GM23338 (cell line): ENCODE results near the gene PLXND1. TPM values are rescaled to one million over a fixed set of nuclear protein-coding genes. Genes with fewer than 3 reads are reported as not detected.

Source experiments
- ATAC-seq: fragments of 200-7000 bp; cut with Tn5 transposase; 3 replicates; pipeline ENCODE4 v1.9.1; 2020
- DNase-seq: peaks from one replicate; pipeline ENCODE4 v3.0.0-alpha.2; 2015; ENCODE audit warnings: low spot score
- H2AFZ ChIP-seq: fragments of 200-600 bp; sonication (generic); 2 replicates; pipeline ENCODE4 v1.8.0; 2016; ENCODE audit warnings: antibody characterized with exemption, mild to moderate bottlenecking, moderate library complexity
- H3F3A ChIP-seq: fragments of 200-600 bp; sonication (generic); replicated peaks from 2 replicates; pipeline ENCODE4 v1.8.0; 2017; ENCODE audit warnings: antibody characterized with exemption, mixed run types, low read depth
- H3K27ac ChIP-seq: fragments of 200-600 bp; sonication (generic); 2 replicates; pipeline ENCODE4 v1.6.1; 2016; ENCODE audit warnings: low read depth
- H3K27me3 ChIP-seq: fragments of 200-600 bp; sonication (generic); 2 replicates; pipeline ENCODE4 v1.8.0; 2016; ENCODE audit warnings: mild to moderate bottlenecking, mixed run types, moderate library complexity; ENCODE audit not compliant: insufficient read depth
- H3K36me3 ChIP-seq: fragments of 200-600 bp; sonication (generic); 2 replicates; pipeline ENCODE4 v1.8.0; 2016; ENCODE audit warnings: mild to moderate bottlenecking; ENCODE audit not compliant: insufficient read depth
- H3K4me1 ChIP-seq: fragments of 200-600 bp; sonication (generic); 2 replicates; pipeline ENCODE4 v1.8.0; 2016; ENCODE audit warnings: mild to moderate bottlenecking, moderate library complexity; ENCODE audit not compliant: insufficient read depth
- H3K4me2 ChIP-seq: fragments of 200-600 bp; sonication (generic); 2 replicates; pipeline ENCODE4 v1.7.1; 2017; ENCODE audit warnings: mixed run types
- H3K4me3 ChIP-seq: fragments of 200-600 bp; sonication (generic); 2 replicates; pipeline ENCODE4 v1.6.1; 2016; ENCODE audit warnings: mixed run types
- H3K79me2 ChIP-seq: fragments of 200-600 bp; sonication (generic); replicated peaks from 2 replicates; pipeline ENCODE4 v1.8.0; 2017; ENCODE audit warnings: mild to moderate bottlenecking; ENCODE audit not compliant: insufficient read depth
- H3K9me2 ChIP-seq: fragments of 200-600 bp; sonication (generic); 2 replicates; pipeline ENCODE4 v1.8.0; 2017; ENCODE audit not compliant: insufficient read depth
- H4K20me1 ChIP-seq: fragments of 200-600 bp; sonication (generic); replicated peaks from 2 replicates; pipeline ENCODE4 v1.8.0; 2017; ENCODE audit warnings: mild to moderate bottlenecking; ENCODE audit not compliant: insufficient read depth
- H3K27ac Mint-ChIP-seq: 2 replicates; pipeline ENCODE4 v1.8.0; 2020; ENCODE audit warnings: inconsistent platforms, mild to moderate bottlenecking, moderate library complexity, mixed read lengths
- H3K27me3 Mint-ChIP-seq: 3 replicates; pipeline ENCODE4 v1.8.0; 2022; ENCODE audit warnings: low read depth, mild to moderate bottlenecking, moderate library complexity, mixed read lengths, inconsistent platforms; ENCODE audit not compliant: insufficient read depth, poor library complexity
- H3K36me3 Mint-ChIP-seq: 3 replicates; pipeline ENCODE4 v1.8.0; 2021; ENCODE audit warnings: low read depth, mild to moderate bottlenecking, inconsistent platforms, moderate library complexity, mixed read lengths
- H3K4me1 Mint-ChIP-seq: 3 replicates; pipeline ENCODE4 v1.8.0; 2020; ENCODE audit warnings: mild to moderate bottlenecking, inconsistent platforms, mixed read lengths
- H3K4me3 Mint-ChIP-seq: 3 replicates; pipeline ENCODE4 v1.8.0; 2021; ENCODE audit warnings: moderate library complexity, mild to moderate bottlenecking, inconsistent platforms, mixed read lengths
- H3K9me3 Mint-ChIP-seq: 3 replicates; pipeline ENCODE4 v1.8.0; 2020; ENCODE audit warnings: moderate library complexity, mild to moderate bottlenecking, inconsistent platforms, mixed read lengths
- CREB1 ChIP-seq: fragments of 250-450 bp; sonication (Bioruptor Pico); IDR thresholded peaks from 2 replicates; pipeline ENCODE4 v1.5.0; 2020; ENCODE audit warnings: low read depth, mild to moderate bottlenecking, moderate library complexity
- EZH2 ChIP-seq: fragments of 200-600 bp; sonication (generic); IDR thresholded peaks from one replicate; pipeline ENCODE4 v1.8.0; 2017; ENCODE audit warnings: antibody characterized with exemption, mild to moderate bottlenecking, low read depth; ENCODE audit not compliant: unreplicated experiment
- EZH2phosphoT487 ChIP-seq: fragments of 200-600 bp; sonication (generic); IDR thresholded peaks from one replicate; pipeline ENCODE4 v1.8.1; 2018; ENCODE audit warnings: antibody characterized with exemption; ENCODE audit not compliant: unreplicated experiment
- NANOG ChIP-seq: IDR thresholded peaks from 2 replicates; pipeline ENCODE4 v1.6.1; 2016; ENCODE audit warnings: antibody characterized with exemption, borderline replicate concordance
- POLR2AphosphoS5 ChIP-seq: IDR thresholded peaks from 2 replicates; pipeline ENCODE4 v1.6.1; 2016; ENCODE audit warnings: antibody characterized with exemption, low read depth
- STAT1 ChIP-seq: IDR thresholded peaks from one replicate; pipeline ENCODE4 v1.6.1; 2016; ENCODE audit warnings: antibody characterized with exemption; ENCODE audit not compliant: unreplicated experiment
- ZNF331 ChIP-seq: fragments of 250-450 bp; sonication (Bioruptor Pico); IDR thresholded peaks from 2 replicates; pipeline ENCODE4 v1.5.0; 2020; ENCODE audit warnings: low read depth, mild to moderate bottlenecking, moderate library complexity
- ZNF462 ChIP-seq: fragments of 250-450 bp; sonication (Bioruptor Pico); IDR thresholded peaks from 2 replicates; pipeline ENCODE4 v1.5.0; 2020; ENCODE audit warnings: mild to moderate bottlenecking, moderate library complexity
- polyA plus RNA-seq: library from polyadenylated mRNA; unstranded; fragments of >200 nt; fragmentation: Nextera tagmentation; extraction: Ambion mirVana; gene quantifications from 2 replicates; pipeline ENCODE4 v1.2.1, GENCODE V29; 2016
- total RNA-seq: library from RNA; depleted of rRNA; stranded (reverse); fragments of >200 nt; shearing (Covaris generic); gene quantifications from 2 replicates; pipeline ENCODE4 v1.2.3, GENCODE V29; 2014

Gene PLXND1
- total and polyA plus RNA-seq, 2 experiments from 2014 or later: 13.3 to 60.4 TPM

GRCh38 chr3:129539206-129539605, 67.3 kb downstream of the PLXND1 start (continued):
- no peak for TF ChIP-seq ZNF462 (CRISPR knock-in tag)
- no peak for TF ChIP-seq CREB1
- TF ChIP-seq EZH2: no peak
- TF ChIP-seq ZNF331: no peak
- TF ChIP-seq EZH2phosphoT487: no peak
- no peak for TF ChIP-seq STAT1
- no peak for TF ChIP-seq NANOG
- TF ChIP-seq POLR2AphosphoS5: no peak

GRCh38 chr3:129536804-129537203, 69.7 kb downstream of the PLXND1 start:
- Histone ChIP-seq H3K79me2 (no peaks in the 10 kb centered on the region), H3K36me3 (no peaks in the 10 kb centered on the region), H2AFZ (peak overlapping the region; percentile 74; the same call in 1 of the 2 replicates), H3K9me2 (peaks cover 5% of the 10 kb centered on the region; the same call in 1 of the 2 replicates), H3K4me2 (no peak overlapping the region), H3K4me1 (peaks cover 19% of the 10 kb centered on the region; the same call in 1 of the 2 replicates), H3F3A (no peaks in the 10 kb centered on the region), H3K27me3 (no peaks in the 10 kb centered on the region), H3K27ac (no peak overlapping the region), H4K20me1 (no peaks in the 10 kb centered on the region), H3K4me3 (no peak overlapping the region)
- ATAC-seq (no peak), DNase-seq (no peak)
- Mint-ChIP-seq H3K27ac (no peak overlapping the region), H3K36me3 (no peaks in the 10 kb centered on the region; the same call in 2 of the 3 replicates), H3K27me3 (peaks cover 17% of the 10 kb centered on the region), H3K4me3 (no peak overlapping the region), H3K4me1 (peaks cover 33% of the 10 kb centered on the region), H3K9me3 (no peaks in the 10 kb centered on the region)
- no peak for TF ChIP-seq STAT1
